Brain microvascular endothelial cell (primary cell): ENCODE measurements around the gene SEC14L5.
A peak's percentile ranks its signal among the peaks of the same experiment; 100 is the strongest.

Experiments used
- DNase-seq: peaks from one replicate; pipeline ENCODE4 v3.0.0-alpha.2; 2020
- H3K27ac ChIP-seq: fragments of 250-450 bp; sonication (Bioruptor Pico); 2 replicates; pipeline ENCODE4 v1.5.1; 2020; ENCODE audit warnings: mild to moderate bottlenecking, moderate library complexity
- H3K27me3 ChIP-seq: fragments of 250-450 bp; sonication (Bioruptor Pico); replicated peaks from 2 replicates; pipeline ENCODE4 v1.5.1; 2020; ENCODE audit warnings: mild to moderate bottlenecking
- H3K36me3 ChIP-seq: fragments of 250-450 bp; sonication (Bioruptor Pico); replicated peaks from 2 replicates; pipeline ENCODE4 v1.5.1; 2020; ENCODE audit warnings: mild to moderate bottlenecking
- H3K4me3 ChIP-seq: 2 replicates; pipeline ENCODE4 v1.5.1; 2011; ENCODE audit warnings: low read depth, mild to moderate bottlenecking, control low read depth, low read length, moderate library complexity
- in situ Hi-C: cut with HindIII; loops from 2 replicates; pipeline ENCODE4 v1.10.0; 2017; ENCODE audit warnings: low sequenced_read_pairs, low pct_ligation_motif_present
- TF ChIP-seq, protein P1 (sequence below): IDR thresholded peaks from 2 replicates; pipeline ENCODE4 v1.5.1; 2011; ENCODE audit warnings: low read depth, mild to moderate bottlenecking, moderate library complexity, low read length, control low read depth, inconsistent platforms; ENCODE audit errors: missing control alignments

Gene SEC14L5

DNA sequence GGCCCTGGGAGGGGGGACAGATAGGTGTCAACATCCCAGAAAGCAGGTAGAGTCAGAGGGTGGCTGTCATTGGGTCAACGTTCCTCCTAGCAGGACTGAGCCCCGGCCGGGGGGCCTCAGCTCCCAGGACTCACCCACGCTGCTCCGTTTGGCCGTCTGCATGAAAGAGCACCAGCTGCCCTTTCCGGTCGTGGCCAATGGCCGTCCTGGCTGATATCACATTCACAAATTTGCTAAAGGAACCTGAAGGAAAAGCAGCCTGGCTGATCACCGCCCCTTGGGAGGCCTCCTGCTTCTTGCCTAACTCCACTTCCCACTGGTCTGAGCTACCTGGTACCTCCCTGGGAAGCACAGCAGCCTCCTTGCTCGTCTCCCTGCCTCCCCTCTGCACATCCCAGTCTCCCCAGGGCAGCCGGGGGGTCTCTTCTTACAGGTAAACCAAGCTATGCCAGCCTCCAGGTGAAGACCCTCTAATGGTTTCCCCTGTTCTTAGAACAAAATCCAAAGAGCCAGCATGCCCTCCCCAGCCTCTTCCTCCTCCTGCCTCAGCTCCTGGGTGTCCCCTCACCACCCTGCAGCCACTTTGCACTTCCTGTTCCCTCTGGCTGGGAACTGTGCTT is 72.2 kb downstream of the SEC14L5 start:
- Histone ChIP-seq H3K4me3 (no peak overlapping the region), H3K27me3 (no peaks in the 10 kb centered on the region), H3K27ac (no peak overlapping the region), H3K36me3 (no peaks in the 10 kb centered on the region)
- DNase-seq, result no peak
- in situ Hi-C loops, result no loop called here
- TF ChIP-seq, protein P1, sequence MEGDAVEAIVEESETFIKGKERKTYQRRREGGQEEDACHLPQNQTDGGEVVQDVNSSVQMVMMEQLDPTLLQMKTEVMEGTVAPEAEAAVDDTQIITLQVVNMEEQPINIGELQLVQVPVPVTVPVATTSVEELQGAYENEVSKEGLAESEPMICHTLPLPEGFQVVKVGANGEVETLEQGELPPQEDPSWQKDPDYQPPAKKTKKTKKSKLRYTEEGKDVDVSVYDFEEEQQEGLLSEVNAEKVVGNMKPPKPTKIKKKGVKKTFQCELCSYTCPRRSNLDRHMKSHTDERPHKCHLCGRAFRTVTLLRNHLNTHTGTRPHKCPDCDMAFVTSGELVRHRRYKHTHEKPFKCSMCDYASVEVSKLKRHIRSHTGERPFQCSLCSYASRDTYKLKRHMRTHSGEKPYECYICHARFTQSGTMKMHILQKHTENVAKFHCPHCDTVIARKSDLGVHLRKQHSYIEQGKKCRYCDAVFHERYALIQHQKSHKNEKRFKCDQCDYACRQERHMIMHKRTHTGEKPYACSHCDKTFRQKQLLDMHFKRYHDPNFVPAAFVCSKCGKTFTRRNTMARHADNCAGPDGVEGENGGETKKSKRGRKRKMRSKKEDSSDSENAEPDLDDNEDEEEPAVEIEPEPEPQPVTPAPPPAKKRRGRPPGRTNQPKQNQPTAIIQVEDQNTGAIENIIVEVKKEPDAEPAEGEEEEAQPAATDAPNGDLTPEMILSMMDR, result no peak

DNA sequence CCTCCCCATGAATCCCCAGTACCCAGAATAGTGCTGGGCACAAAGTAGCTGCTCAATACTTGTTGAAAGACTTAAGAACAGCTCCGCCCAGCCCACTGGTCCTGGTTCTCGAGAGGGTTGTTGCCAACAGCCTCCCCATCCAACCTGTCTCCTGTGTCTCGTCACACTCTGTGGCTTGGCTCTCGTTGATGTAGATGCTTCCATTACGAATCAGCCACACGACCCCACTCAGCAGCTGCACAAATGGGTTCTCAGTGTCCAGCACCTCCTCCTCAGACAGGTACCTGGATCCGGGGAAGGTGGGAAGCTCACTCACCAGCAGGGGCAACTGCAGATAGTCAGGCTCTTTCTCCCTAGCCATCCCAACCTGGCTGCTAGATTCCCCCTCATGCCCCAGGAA is 73.5 kb downstream of the SEC14L5 start:
- Histone ChIP-seq H3K27me3 (no peaks in the 10 kb centered on the region), H3K27ac (no peak overlapping the region), H3K36me3 (no peaks in the 10 kb centered on the region), H3K4me3 (no peak overlapping the region)
- in situ Hi-C loops, result no loop called here
- DNase-seq, result no peak
- TF ChIP-seq, protein P1, result no peak

DNA sequence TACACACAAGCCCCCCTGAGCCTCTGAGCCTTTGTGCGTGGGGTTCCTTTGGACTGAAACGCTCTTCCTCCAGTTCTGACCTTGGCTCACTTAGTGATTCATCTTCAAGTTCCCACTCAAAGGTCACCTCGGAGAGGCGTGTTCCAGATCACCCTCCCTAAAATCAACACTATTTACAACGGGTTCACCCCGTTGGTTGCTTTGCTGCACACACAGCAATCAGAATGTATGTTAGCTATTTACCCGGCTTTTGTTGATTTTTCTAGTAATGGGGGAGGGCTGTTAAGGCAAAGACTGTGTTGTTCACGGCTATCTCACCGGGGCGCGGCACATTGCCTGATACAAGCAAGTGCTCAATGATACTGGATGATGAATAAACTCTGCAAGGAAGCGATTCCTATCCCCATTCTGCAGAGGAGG is 74.6 kb downstream of the SEC14L5 start:
- in situ Hi-C loops, result no loop called here
- Histone ChIP-seq H3K27me3 (no peaks in the 10 kb centered on the region), H3K4me3 (peak overlapping the region; percentile 75), H3K36me3 (no peaks in the 10 kb centered on the region), H3K27ac (no peak overlapping the region)
- TF ChIP-seq, protein P1, result no peak
- DNase-seq, result no peak

DNA sequence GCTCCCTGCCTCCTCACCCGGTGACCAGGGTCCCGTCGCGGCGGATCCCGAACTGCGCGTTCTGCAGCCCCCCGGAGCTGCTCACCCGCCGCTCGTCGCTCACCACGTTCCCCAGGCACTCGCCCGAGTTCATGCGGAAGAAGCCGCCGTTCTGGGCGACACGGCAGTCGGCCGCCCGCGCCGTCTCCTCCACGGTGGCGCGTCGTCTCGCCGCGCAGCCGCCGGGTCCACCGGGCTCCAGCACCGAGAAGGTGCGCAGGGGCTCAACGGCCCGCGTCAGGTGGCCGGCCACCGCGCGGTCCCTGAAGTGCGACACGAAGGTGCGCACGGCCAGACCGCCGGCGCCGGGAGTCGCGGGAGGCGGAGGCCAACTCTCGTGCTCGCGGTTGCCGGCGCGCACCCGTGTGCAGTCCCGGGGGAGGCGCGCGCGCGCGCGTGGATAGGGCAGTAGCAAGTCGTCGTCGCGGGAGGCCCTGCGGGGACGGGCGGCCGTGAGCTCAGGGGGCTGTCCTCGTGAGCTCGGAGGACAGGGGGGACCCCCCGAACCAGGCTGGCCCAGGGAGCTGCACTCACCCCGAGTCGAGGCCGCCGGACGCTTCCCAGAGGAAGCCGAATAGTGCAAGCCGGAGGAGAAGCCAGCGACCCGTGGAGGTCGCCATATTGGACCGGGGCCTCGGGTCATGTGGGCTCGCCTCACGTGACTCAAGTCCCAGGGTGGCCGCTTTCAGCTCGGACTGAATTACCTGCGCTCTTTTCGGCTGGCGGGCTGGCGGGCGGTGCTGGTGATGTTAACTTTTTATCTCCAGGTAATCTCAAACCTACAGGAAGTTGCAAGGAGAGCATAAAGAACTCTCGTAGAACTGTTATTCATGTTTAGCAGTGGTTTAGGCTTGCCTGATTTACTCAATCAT is 75.4 kb downstream of the SEC14L5 start, which contains the start of gene NAGPA:
NAGPA (minus strand) TSS at position 680 of the 911 bp plus-strand sequence; CDS start at position 659, 21 bp downstream.
- Histone ChIP-seq H3K27me3 (no peaks in the 10 kb centered on the region), H3K36me3 (no peaks in the 10 kb centered on the region), H3K27ac (peak within 1 kb of the TSS; percentile 39), H3K4me3 (peak within 1 kb of the TSS; percentile 75)
- TF ChIP-seq, protein P1, result no peak
- in situ Hi-C loops, result no loop called here
- DNase-seq, result peak; percentile 85

DNA sequence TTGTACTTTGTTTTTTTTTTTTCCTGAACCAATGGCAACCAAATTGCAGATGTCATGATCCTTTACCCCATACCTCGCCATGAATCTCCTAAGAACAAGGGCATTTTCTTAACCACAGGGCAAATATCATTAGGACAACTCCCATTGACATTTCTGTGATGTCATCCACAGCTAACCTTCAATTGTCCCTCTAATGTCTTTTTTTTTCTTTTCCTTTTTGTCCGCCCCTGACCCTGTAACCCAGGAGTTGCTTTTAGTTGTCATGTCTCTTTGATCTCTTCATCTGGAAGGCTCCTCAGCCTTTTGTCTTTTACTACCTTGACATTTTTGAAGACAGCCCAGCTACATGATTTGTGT is 76.0 kb downstream of the SEC14L5 start:
- no peaks in the 10 kb centered on the region for H3K27me3 ChIP-seq
- no peak for DNase-seq
- H3K27ac ChIP-seq, result peak overlapping the region; percentile 39
- H3K4me3 ChIP-seq, result peak overlapping the region; percentile 75
- in situ Hi-C loops, result no loop called here
- H3K36me3 ChIP-seq, result no peaks in the 10 kb centered on the region
- TF ChIP-seq, protein P1, result no peak
